Tibial nerve (tissue), 4 donors: ENCODE measurements around the gene SYT1. TPM values are rescaled to one million over a fixed set of nuclear protein-coding genes. Genes with fewer than 3 reads are reported as not detected.
"Not testable (repeated sequence)": the region's sequence is repeated elsewhere in the genome, so short reads cannot be mapped to it uniquely, and the experiment has no call there.

ENCODE experiments used
- DNase-seq, 2 donors: peaks; one replicate each; pipeline ENCODE4 v3.0.0-alpha.2; 2019; ENCODE audit warnings: low spot score in 2 of 2
- H3K27ac ChIP-seq, 4 donors: fragments of 200-600 bp; sonication (generic) in 3 of 4; one replicate each; pipeline ENCODE4 v1.5.1; 2017 to 2019; ENCODE audit warnings: mild to moderate bottlenecking in 1 of 4
- H3K27me3 ChIP-seq, 2 donors: fragments of 200-600 bp; sonication (generic) in 1 of 2; one replicate each; pipeline versions ENCODE4 v1.5.1 to v1.6.0; 2017 to 2019
- H3K36me3 ChIP-seq, 3 donors: fragments of 200-600 bp; sonication (generic); one replicate each; pipeline ENCODE4 v1.5.1; 2018 to 2019
- H3K4me1 ChIP-seq, 4 donors: fragments of 200-600 bp; sonication (generic) in 3 of 4; one replicate each; pipeline ENCODE4 v1.5.1; 2017 to 2019
- H3K4me3 ChIP-seq, 4 donors: fragments of 200-600 bp; sonication (generic) in 3 of 4; one replicate each; pipeline ENCODE4 v1.5.1; 2017 to 2019; ENCODE audit warnings: mild to moderate bottlenecking in 1 of 4, moderate library complexity in 1 of 4
- H3K9me3 ChIP-seq, 4 donors: fragments of 200-600 bp; sonication (generic) in 3 of 4; one replicate each; pipeline ENCODE4 v1.5.1; 2017 to 2019
- CTCF ChIP-seq, 5 experiments: fragments of 200-600 bp in 3 of 5; fragments of 450-650 bp in 2 of 5; sonication (generic) in 3 of 5; IDR thresholded peaks; one replicate each; pipeline ENCODE4 v1.5.1; 2016 to 2019; ENCODE audit warnings: antibody characterized with exemption in 5 of 5, mild to moderate bottlenecking in 3 of 5, moderate library complexity in 2 of 5
- EP300 ChIP-seq, 2 donors: sonication (generic); formaldehyde crosslinking; IDR thresholded peaks; one replicate each; pipeline ENCODE4 v1.6.1; 2017; ENCODE audit warnings: antibody characterized with exemption in 2 of 2, mild to moderate bottlenecking in 1 of 2
- POLR2A ChIP-seq, 2 donors: fragments of 450-650 bp; IDR thresholded peaks; one replicate each; pipeline ENCODE4 v1.6.1; 2017; ENCODE audit warnings: antibody characterized with exemption in 2 of 2, mild to moderate bottlenecking in 2 of 2, moderate library complexity in 2 of 2
- WGBS, 2 donors: methylation state at CpG; one replicate each; pipeline ENCODE4 v1.1.5; 2018; 5-methylcytosine and 5-hydroxymethylcytosine counted together
- total RNA-seq, 4 donors: library from RNA; depleted of rRNA; stranded (reverse); fragments of >200 nt; gene quantifications; one replicate each; pipeline ENCODE4 v1.1.0, GENCODE V29; 2016

SYT1 gene
- total RNA-seq, 4 donors from 2014 or later = 1.8 to 10.3 (median 4.7) TPM

DNA sequence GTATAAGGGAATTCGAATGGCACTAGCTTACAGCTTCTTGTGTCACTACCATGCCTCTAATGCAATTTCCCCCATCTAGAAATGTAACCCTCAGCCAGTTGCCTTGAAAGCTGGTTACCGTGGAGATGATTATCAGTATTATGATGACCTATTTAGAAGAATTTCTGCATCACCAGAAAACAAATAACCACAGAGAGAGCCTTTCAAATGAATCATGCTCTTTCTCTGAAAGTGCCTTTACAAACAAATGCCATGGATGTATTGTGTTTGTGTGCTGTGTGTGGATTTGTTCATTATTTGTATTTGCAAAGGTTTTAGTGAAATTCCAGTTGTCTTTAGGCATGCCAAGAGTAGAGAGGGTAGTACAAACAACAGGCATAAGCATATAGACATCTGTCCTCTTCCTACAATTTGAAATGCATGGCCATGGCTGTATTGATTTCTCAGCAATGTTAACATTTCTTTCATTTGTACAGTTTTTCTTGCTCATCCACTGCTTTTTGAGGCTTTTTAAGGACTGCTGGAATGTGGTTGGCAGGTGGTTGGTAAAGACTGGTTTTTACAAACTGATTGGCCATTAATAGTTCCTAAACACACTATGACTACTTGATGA is 559.6 kb downstream of the SYT1 start:
- H3K27ac ChIP-seq = peak overlapping the region in 2 of 4 donors; percentile 22 to 65
- no peaks in the 10 kb centered on the region for H3K27me3 ChIP-seq
- 47 to 56% methylated on average over 2 of the region's 2 CpGs for WGBS, 2 donors

DNA sequence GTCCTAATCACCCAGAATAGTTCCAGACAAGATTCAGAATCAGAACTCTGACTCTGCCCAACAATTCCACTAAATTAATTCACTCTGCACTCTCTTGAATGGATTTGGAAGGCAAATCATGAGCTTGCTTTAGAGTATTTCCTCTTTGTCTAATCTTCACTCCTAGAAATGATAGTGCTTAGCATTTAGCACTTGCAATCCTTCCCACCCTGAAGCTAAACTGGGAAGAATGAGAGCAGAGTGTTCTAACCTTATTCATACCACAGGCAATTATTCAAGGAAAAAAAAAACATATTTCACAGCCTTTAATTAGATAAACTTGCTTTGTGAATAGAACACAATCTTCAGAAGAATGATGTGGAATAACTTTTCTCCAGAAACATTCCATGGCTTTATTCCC is 561.5 kb downstream of the SYT1 start:
- Histone ChIP-seq H3K9me3 (no peaks in the 10 kb centered on the region), H3K27me3 (no peaks in the 10 kb centered on the region), H3K27ac (peak overlapping the region in 2 of 4 donors; percentile 53 to 71), H3K4me1 (peaks cover 0 to 49% (median 14%) of the 10 kb centered on the region in 4 donors), H3K4me3 (no peak overlapping the region), H3K36me3 (no peaks in the 10 kb centered on the region)
- no peak for DNase-seq
- TF ChIP-seq EP300 (IDR thresholded peaks at IDR 0.05) = peak in 1 of 2 donors; percentile 47
- no peak for TF ChIP-seq CTCF (IDR thresholded peaks at IDR 0.05)

More for the DNA sequence above, 559.6 kb downstream of the SYT1 start:
- TF ChIP-seq EP300 (IDR thresholded peaks at IDR 0.05) (peak in 1 of 2 donors; percentile 15), CTCF (IDR thresholded peaks at IDR 0.05) (no peak), POLR2A (IDR thresholded peaks at IDR 0.05) (no peak)
- Histone ChIP-seq H3K4me1 (peaks cover 0 to 59% (median 14%) of the 10 kb centered on the region in 4 donors), H3K4me3 (no peak overlapping the region), H3K36me3 (no peaks in the 10 kb centered on the region), H3K9me3 (no peaks in the 10 kb centered on the region)
- no peak for DNase-seq

- not testable (repeated sequence) for DNase-seq, H3K27me3 ChIP-seq, H3K4me3 ChIP-seq, H3K36me3 ChIP-seq, H3K9me3 ChIP-seq
- peak overlapping the region in 2 of 4 donors; percentile 32 to 53 for H3K27ac ChIP-seq
- peaks cover 0 to 46% (median 14%) of the 10 kb centered on the region in 4 donors for H3K4me1 ChIP-seq
- 66 to 74% methylated on average over 3 of the region's 3 CpGs for WGBS, 2 donors
Observed at GRCh38 chr12:79426744-79427143, 562.2 kb downstream of the SYT1 start.

DNA sequence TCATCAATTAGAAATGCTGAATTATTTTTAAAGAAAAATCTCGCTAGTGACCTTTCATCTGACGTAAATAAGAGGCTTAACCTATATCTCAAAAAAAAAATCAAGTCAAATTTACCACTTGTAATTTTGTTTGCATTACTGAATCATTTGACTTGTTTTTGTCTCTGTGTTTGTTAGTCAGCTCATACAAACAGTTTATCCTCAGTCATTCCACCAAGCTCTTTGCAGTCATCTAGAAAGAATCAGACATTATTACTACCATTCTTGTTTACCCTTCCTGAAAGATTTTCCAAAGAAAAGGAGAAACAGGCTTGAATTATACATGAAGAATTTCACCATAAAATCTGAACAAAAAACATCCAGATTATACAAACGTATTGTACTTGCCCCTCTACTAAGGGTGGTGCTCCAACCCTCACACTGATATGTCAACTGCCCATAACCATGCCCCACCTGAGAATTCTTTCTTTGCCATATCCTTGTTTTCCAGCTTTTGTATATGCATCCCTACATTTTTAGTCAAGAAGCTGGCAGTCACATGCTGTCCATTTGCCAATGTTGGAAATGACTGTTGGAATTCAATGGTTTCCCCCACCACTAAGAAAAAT is 569.0 kb downstream of the SYT1 start:
- Histone ChIP-seq H3K4me3 (no peak overlapping the region), H3K27me3 (no peaks in the 10 kb centered on the region), H3K36me3 (no peaks in the 10 kb centered on the region), H3K27ac (no peak overlapping the region), H3K9me3 (no peaks in the 10 kb centered on the region), H3K4me1 (no peaks in the 10 kb centered on the region)
- TF ChIP-seq CTCF (IDR thresholded peaks at IDR 0.05) = no peak
- TF ChIP-seq POLR2A (IDR thresholded peaks at IDR 0.05) = no peak
- TF ChIP-seq EP300 (IDR thresholded peaks at IDR 0.05) = no peak
- WGBS, 2 donors = 84 to 85% methylated on average over 3 of the region's 3 CpGs
- no peak for DNase-seq

- no peak for TF ChIP-seq CTCF (IDR thresholded peaks at IDR 0.05)
- no peak for TF ChIP-seq POLR2A (IDR thresholded peaks at IDR 0.05)
- no peak for TF ChIP-seq EP300 (IDR thresholded peaks at IDR 0.05)
- H3K4me3 ChIP-seq = no peak overlapping the region
- H3K27ac ChIP-seq = no peak overlapping the region
- no peaks in the 10 kb centered on the region for H3K9me3 ChIP-seq
- WGBS, 2 donors = 100% methylated on average over 1 of the region's 1 CpG
- H3K27me3 ChIP-seq = no peaks in the 10 kb centered on the region
- H3K36me3 ChIP-seq = no peaks in the 10 kb centered on the region
- no peaks in the 10 kb centered on the region for H3K4me1 ChIP-seq
- no peak for DNase-seq
Observed at GRCh38 chr12:79434561-79434960, 570.0 kb downstream of the SYT1 start.
